Mucosa of gallbladder (tissue), 1 donor: ENCODE measurements around the gene RALGAPA2. TPM values are rescaled to one million over a fixed set of nuclear protein-coding genes. Genes with fewer than 3 reads are reported as not detected.

Experiments
- DNase-seq: peaks from one replicate; pipeline ENCODE4 v3.0.0-alpha.2; 2020; ENCODE audit warnings: low spot score
- total RNA-seq: library from RNA; stranded (reverse); gene quantifications from one replicate; pipeline ENCODE4 v1.2.1, GENCODE V29; 2021
- donor health status: DM: no; HTN: no; CAD: no.

Gene RALGAPA2
- total RNA-seq, 1 donor from 2014 or later = 76.9 TPM

GRCh38 chr20:20721489-20721888 lies 9.0 kb upstream of the RALGAPA2 start:
- no peak for DNase-seq

GRCh38 chr20:20720158-20720557 lies 7.7 kb upstream of the RALGAPA2 start:
- no peak for DNase-seq

GRCh38 chr20:20719411-20719810 lies 7.0 kb upstream of the RALGAPA2 start:
- DNase-seq = no peak

GRCh38 chr20:20713244-20713765 lies 861 bp upstream of the RALGAPA2 start:
- DNase-seq = no peak

- peak; percentile 22 for DNase-seq
Measured at GRCh38 chr20:20712004-20712473, 405 bp downstream of the RALGAPA2 start.

- no peak for DNase-seq
Measured at GRCh38 chr20:20711413-20711812, 1.0 kb downstream of the RALGAPA2 start.

GRCh38 chr20:20710443-20711315 lies 1.8 kb downstream of the RALGAPA2 start:
- peak; percentile 76 for DNase-seq

- no peak for DNase-seq
Measured at GRCh38 chr20:20709887-20710286, 2.6 kb downstream of the RALGAPA2 start.

- DNase-seq = no peak
Measured at GRCh38 chr20:20706285-20706684, 6.2 kb downstream of the RALGAPA2 start.

GRCh38 chr20:20702330-20703245 lies 9.9 kb downstream of the RALGAPA2 start:
- DNase-seq = no peak

GRCh38 chr20:20699917-20700316 lies 12.5 kb downstream of the RALGAPA2 start:
- no peak for DNase-seq

GRCh38 chr20:20699144-20699543 lies 13.3 kb downstream of the RALGAPA2 start:
- no peak for DNase-seq

GRCh38 chr20:20697325-20697845 lies 15.1 kb downstream of the RALGAPA2 start:
- DNase-seq = no peak

- no peak for DNase-seq
Measured at GRCh38 chr20:20695250-20695816, 17.1 kb downstream of the RALGAPA2 start.

- no peak for DNase-seq
Measured at GRCh38 chr20:20694591-20694990, 17.9 kb downstream of the RALGAPA2 start.

GRCh38 chr20:20692587-20692986 lies 19.9 kb downstream of the RALGAPA2 start:
- DNase-seq = no peak

- DNase-seq = no peak
Measured at GRCh38 chr20:20691477-20692235, 20.8 kb downstream of the RALGAPA2 start.

- no peak for DNase-seq
Measured at GRCh38 chr20:20690676-20691476, 21.6 kb downstream of the RALGAPA2 start.

GRCh38 chr20:20687319-20687718 lies 25.1 kb downstream of the RALGAPA2 start:
- no peak for DNase-seq

GRCh38 chr20:20685635-20686034 lies 26.8 kb downstream of the RALGAPA2 start:
- DNase-seq = no peak
